GM10248 (cell line): ENCODE measurements around the gene GSAP.

Experiments used
- CTCF ChIA-PET: fragments of 300-600 bp; sonication (Branson Sonifier 250); formaldehyde crosslinking; extraction: SDS; loops from one replicate; lab custom pipeline; 2021; ENCODE audit warnings: antibody characterized with exemption; lab: Yijun Ruan, JAX
- POLR2A ChIA-PET: fragments of 350-650 bp; sonication (Branson Sonifier 250); formaldehyde crosslinking; extraction: SDS; loops from one replicate; lab custom pipeline; 2020; ENCODE audit warnings: antibody characterized with exemption; lab: Yijun Ruan, JAX
- DNase-seq: peaks from one replicate; pipeline ENCODE4 v3.0.0; 2012; ENCODE audit errors: extremely low spot score
- TF ChIP-seq, protein P1 (sequence below): IDR thresholded peaks from 2 replicates; pipeline ENCODE4 v1.5.1; 2012; ENCODE audit warnings: mild to moderate bottlenecking, low read depth; ENCODE audit errors: extremely low read depth, missing control alignments, control extremely low read depth

GSAP gene

GRCh38 chr7:77318019-77318418 lies 98.1 kb downstream of the GSAP start:
- POLR2A ChIA-PET, result no interaction called here
- CTCF ChIA-PET, result interaction anchor here (1.0 to 1.2 kb wide), 3 partner anchors 9 to 18 kb away, joined by 3 read pairs; no protein-coding TSS in a partner anchor

GRCh38 chr7:77316219-77316978 lies 99.8 kb downstream of the GSAP start:
- CTCF ChIA-PET, result interaction anchor here (1.7 kb wide), 1 partner anchor 16 kb away, joined by 5 read pairs; no protein-coding TSS in a partner anchor
- POLR2A ChIA-PET, result no interaction called here
- no peak for DNase-seq
- TF ChIP-seq, protein P1, sequence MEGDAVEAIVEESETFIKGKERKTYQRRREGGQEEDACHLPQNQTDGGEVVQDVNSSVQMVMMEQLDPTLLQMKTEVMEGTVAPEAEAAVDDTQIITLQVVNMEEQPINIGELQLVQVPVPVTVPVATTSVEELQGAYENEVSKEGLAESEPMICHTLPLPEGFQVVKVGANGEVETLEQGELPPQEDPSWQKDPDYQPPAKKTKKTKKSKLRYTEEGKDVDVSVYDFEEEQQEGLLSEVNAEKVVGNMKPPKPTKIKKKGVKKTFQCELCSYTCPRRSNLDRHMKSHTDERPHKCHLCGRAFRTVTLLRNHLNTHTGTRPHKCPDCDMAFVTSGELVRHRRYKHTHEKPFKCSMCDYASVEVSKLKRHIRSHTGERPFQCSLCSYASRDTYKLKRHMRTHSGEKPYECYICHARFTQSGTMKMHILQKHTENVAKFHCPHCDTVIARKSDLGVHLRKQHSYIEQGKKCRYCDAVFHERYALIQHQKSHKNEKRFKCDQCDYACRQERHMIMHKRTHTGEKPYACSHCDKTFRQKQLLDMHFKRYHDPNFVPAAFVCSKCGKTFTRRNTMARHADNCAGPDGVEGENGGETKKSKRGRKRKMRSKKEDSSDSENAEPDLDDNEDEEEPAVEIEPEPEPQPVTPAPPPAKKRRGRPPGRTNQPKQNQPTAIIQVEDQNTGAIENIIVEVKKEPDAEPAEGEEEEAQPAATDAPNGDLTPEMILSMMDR, result no peak

More at GRCh38 chr7:77318019-77318418, 98.1 kb downstream of the GSAP start:
- TF ChIP-seq, protein P1, result no peak
- no peak for DNase-seq

GRCh38 chr7:77315182-77315591 lies 101.0 kb downstream of the GSAP start:
- no peak for DNase-seq
- ChIA-PET CTCF (interaction anchor here (1.7 kb wide), 1 partner anchor 17 kb away, joined by 5 read pairs; no protein-coding TSS in a partner anchor), POLR2A (no interaction called here)

GRCh38 chr7:77313876-77314480 lies 102.2 kb downstream of the GSAP start:
- ChIA-PET CTCF (interaction anchor here (1.1 to 1.2 kb wide), 2 partner anchors 20 to 49 kb away, joined by 3 read pairs; no protein-coding TSS in a partner anchor), POLR2A (no interaction called here)
- TF ChIP-seq, protein P1, result no peak
- DNase-seq, result no peak

More at GRCh38 chr7:77315182-77315591, 101.0 kb downstream of the GSAP start:
- TF ChIP-seq, protein P1, result no peak

GRCh38 chr7:77313085-77313484 lies 103.1 kb downstream of the GSAP start:
- TF ChIP-seq, protein P1, result no peak
- POLR2A ChIA-PET, result no interaction called here
- CTCF ChIA-PET, result interaction anchor here (1.1 to 1.2 kb wide), 2 partner anchors 21 to 50 kb away, joined by 3 read pairs; no protein-coding TSS in a partner anchor
- no peak for DNase-seq

DNA sequence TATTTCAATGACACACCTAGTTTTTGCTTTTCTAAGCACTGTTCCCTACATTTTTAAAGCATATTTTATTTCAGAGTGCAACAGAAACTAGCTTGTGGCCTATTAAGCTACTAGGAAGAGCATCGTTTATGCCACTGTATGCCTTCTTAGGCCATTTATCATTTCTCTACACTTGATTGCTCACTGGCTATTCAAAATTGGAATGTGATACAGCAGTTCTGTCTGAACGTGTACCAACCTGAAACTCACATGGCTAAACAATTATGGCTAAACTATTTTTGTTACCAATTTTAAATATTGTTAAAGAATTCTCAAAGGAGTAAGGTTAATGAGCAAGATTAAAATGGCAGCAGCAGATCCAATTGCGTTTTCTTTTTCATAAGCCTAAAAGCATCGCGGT lies 105.2 kb downstream of the GSAP start:
- TF ChIP-seq, protein P1, result no peak
- ChIA-PET POLR2A (no interaction called here), CTCF (interaction anchor here (2.9 kb wide), 1 partner anchor 21 kb away, joined by 9 read pairs; no protein-coding TSS in a partner anchor)
- DNase-seq, result no peak
